ENCODE measurements around the gene CPSF4. TPM values are rescaled to one million over a fixed set of nuclear protein-coding genes. Genes with fewer than 3 reads are reported as not detected.
A peak's percentile ranks its signal among the peaks of the same experiment; 100 is the strongest.

Gene CPSF4
- total RNA-seq = 10 to 100 TPM; 23.0 to 49.2 (median 33.1) TPM

DNA sequence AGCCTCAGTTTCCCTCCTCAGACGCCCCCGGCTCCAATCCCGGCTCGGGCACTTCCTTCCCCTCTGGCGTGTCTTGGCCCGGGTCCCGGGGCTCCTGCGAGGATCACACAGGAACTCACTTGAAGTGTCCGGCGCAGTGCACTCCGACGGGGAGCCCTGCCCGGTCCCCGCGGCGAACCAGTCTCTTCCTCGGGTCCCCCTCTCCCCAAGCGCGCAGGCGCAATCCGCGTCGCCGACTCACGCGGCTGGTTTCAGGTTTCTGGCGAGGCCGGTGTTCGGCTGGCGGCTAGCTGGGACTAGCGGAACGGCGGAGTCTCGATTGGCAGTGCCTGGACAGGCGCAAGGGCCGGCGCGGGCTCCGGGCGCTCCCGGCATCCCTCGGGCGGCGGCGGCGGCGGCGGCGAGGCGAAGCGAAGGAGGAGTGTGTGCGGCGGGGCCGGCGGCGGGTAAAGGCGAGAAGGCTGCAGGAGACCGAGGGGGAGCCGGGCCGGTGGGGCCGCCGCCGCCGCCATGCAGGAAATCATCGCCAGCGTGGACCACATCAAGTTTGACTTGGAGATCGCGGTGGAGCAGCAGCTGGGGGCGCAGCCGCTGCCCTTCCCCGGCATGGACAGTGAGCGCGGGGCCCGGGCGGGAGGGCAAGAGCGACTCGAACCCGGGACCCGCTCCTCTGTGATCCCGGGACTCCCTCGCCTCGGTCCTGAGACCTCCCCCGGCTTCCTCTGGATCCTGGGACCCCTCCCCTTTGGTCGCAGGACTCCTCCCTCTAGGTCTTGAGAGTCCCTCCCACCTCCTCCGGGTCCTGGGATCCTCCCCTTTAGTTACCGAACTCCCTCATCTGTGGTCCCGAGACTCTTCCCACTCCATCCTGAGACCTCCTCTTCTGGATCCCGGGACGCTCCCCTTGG, at the start of gene CPSF4, which contains the start of gene PTCD1:
Gene CPSF4, plus strand, starts transcription at position 371 of the 908 bp plus-strand sequence. Its CDS starts 140 bp downstream, at position 511.
Gene PTCD1, minus strand, starts transcription at position 226 of the 908 bp plus-strand sequence. CDS start 3,556 bp downstream, outside the sequence.
- H3K27ac ChIP-seq = peak within 1 kb of the TSS; percentile 77 to 94 (median 88)
- peaks cover 0 to 23% (median 13%) of the 10 kb centered on the region in 4 donors for H3K36me3 ChIP-seq
- peaks cover 23 to 39% (median 29%) of the 10 kb centered on the region in 4 donors for H3K4me1 ChIP-seq
- peak; percentile 96 to 98 for DNase-seq
- TF ChIP-seq, protein P1, sequence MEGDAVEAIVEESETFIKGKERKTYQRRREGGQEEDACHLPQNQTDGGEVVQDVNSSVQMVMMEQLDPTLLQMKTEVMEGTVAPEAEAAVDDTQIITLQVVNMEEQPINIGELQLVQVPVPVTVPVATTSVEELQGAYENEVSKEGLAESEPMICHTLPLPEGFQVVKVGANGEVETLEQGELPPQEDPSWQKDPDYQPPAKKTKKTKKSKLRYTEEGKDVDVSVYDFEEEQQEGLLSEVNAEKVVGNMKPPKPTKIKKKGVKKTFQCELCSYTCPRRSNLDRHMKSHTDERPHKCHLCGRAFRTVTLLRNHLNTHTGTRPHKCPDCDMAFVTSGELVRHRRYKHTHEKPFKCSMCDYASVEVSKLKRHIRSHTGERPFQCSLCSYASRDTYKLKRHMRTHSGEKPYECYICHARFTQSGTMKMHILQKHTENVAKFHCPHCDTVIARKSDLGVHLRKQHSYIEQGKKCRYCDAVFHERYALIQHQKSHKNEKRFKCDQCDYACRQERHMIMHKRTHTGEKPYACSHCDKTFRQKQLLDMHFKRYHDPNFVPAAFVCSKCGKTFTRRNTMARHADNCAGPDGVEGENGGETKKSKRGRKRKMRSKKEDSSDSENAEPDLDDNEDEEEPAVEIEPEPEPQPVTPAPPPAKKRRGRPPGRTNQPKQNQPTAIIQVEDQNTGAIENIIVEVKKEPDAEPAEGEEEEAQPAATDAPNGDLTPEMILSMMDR (IDR thresholded peaks at IDR 0.05) = peak in 1 of 6 experiments; percentile 21
- TF ChIP-seq POLR2A (IDR thresholded peaks at IDR 0.05) (peak in 3 of 4 donors; percentile 23 to 75 (median 26)), POLR2AphosphoS5 (IDR thresholded peaks at IDR 0.05) (peak; percentile 11 to 86), EP300 (IDR thresholded peaks at IDR 0.05) (no peak)
- H3K27me3 ChIP-seq = no peaks in the 10 kb centered on the region
- ATAC-seq (ENCODE audit: low FRiP score in 2 of 2) = peak; percentile 96 to 98
- peak within 1 kb of the TSS; percentile 90 to 100 (median 96) for H3K4me3 ChIP-seq
- WGBS, 2 donors = 0 to 1% methylated on average over 18 to 75 of the region's 89 CpGs
- no peaks in the 10 kb centered on the region for H3K9me3 ChIP-seq

DNA sequence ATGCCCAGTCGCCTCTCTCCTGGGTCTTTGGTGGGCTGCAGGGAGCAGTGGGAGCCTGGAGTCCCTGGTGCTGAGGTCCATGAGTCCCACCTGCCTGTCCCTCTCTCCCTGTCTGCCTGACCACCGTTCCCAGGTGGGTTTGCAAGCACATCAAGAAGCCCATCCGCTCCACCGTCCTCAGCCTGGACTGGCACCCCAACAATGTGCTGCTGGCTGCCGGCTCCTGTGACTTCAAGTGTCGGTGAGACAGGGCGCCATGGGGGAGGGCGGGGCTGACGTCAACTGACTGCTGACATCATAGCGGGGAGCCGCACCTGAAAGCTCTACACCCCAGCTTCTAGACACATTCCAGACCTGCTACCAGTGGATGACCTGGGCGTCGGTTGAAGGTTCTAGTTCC, 49.0 kb upstream of the CPSF4 start:
- no peak overlapping the region for H3K27ac ChIP-seq
- H3K9me3 ChIP-seq = no peaks in the 10 kb centered on the region
- H3K27me3 ChIP-seq = no peaks in the 10 kb centered on the region
- no peak for TF ChIP-seq POLR2AphosphoS5 (IDR thresholded peaks at IDR 0.05)
- TF ChIP-seq POLR2A (IDR thresholded peaks at IDR 0.05) = no peak
- TF ChIP-seq, protein P1 (IDR thresholded peaks at IDR 0.05) = no peak
- TF ChIP-seq EP300 (IDR thresholded peaks at IDR 0.05) = no peak
- no peak overlapping the region for H3K4me3 ChIP-seq
- H3K36me3 ChIP-seq = peaks cover 24 to 88% (median 76%) of the 10 kb centered on the region in 4 donors
- H3K4me1 ChIP-seq = peaks cover 13 to 22% (median 18%) of the 10 kb centered on the region in 4 donors
- ATAC-seq (ENCODE audit: low FRiP score in 2 of 2) (no peak), DNase-seq (no peak)
- 93 to 95% methylated on average over 10 to 12 of the region's 13 CpGs for WGBS, 2 donors

DNA sequence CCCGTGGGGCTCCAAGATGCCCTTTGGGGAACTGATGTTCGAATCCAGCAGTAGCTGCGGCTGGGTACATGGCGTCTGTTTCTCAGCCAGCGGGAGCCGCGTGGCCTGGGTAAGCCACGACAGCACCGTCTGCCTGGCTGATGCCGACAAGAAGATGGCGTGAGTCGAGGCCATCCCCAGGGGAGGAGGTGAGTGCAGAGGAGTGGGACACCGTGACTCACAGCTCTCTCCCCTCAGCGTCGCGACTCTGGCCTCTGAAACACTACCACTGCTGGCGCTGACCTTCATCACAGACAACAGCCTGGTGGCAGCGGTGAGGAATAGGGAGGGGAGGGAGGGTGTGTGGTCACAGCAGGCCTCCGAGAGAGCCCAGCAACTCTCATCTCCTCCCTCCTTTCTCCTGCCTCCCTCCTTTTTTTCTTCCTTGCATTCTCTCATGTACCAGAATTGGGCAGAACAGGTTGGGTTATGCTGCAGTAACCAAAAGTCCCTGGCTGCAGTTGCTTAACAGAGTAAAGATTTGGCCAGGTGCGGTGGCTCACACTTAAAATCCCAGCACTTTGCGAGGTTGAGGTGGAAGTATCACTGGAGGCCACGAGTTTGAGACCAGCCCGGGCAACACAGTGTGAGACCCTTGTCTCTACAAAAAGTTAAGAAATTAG, 47.7 kb upstream of the CPSF4 start:
- TF ChIP-seq POLR2A (IDR thresholded peaks at IDR 0.05) = no peak
- WGBS, 2 donors = 95 to 97% methylated on average over 23 of the region's 23 CpGs

DNA sequence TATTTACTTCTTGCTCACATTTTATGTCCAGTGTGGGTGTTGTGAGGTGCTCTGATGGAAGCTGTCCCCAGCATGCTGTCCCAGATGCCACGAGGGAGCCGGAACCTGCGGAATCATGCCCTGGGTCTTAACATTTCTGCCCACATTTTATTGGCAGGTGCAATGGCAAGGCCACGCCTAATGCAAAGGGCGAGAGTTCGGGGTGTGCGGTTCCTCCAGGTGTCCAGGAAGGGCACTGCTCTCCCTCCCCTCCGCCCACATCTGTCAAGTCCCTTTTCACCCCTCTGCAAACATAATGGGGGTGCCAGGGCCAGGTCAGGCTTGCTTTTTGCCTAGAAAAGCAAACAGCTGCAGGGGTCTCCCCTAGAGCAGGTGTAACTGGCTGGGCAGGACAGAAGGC, 46.7 kb upstream of the CPSF4 start:
- peak overlapping the region in 2 of 4 donors; percentile 43 to 50 for H3K4me3 ChIP-seq
- peaks cover 25 to 92% (median 77%) of the 10 kb centered on the region in 4 donors for H3K36me3 ChIP-seq
- no peaks in the 10 kb centered on the region for H3K9me3 ChIP-seq
- H3K27ac ChIP-seq = peak overlapping the region in 1 of 4 donors; percentile 42
- TF ChIP-seq POLR2AphosphoS5 (IDR thresholded peaks at IDR 0.05) = no peak
- TF ChIP-seq POLR2A (IDR thresholded peaks at IDR 0.05) = no peak
- TF ChIP-seq EP300 (IDR thresholded peaks at IDR 0.05) = no peak
- TF ChIP-seq, protein P1 (IDR thresholded peaks at IDR 0.05) = no peak
- WGBS, 2 donors = 86 to 100% methylated on average over 3 to 8 of the region's 8 CpGs
- ATAC-seq (ENCODE audit: low FRiP score in 2 of 2) (no peak), DNase-seq (no peak)
- H3K27me3 ChIP-seq = no peaks in the 10 kb centered on the region
- H3K4me1 ChIP-seq = peaks cover 13 to 22% (median 18%) of the 10 kb centered on the region in 4 donors

More for the DNA sequence above, 47.7 kb upstream of the CPSF4 start:
- DNase-seq (no peak), ATAC-seq (ENCODE audit: low FRiP score in 2 of 2) (no peak)
- no peaks in the 10 kb centered on the region for H3K27me3 ChIP-seq
- peaks cover 13 to 22% (median 18%) of the 10 kb centered on the region in 4 donors for H3K4me1 ChIP-seq
- H3K36me3 ChIP-seq = peaks cover 24 to 92% (median 79%) of the 10 kb centered on the region in 4 donors
- no peak overlapping the region for H3K4me3 ChIP-seq
- H3K27ac ChIP-seq = no peak overlapping the region
- no peaks in the 10 kb centered on the region for H3K9me3 ChIP-seq
